ENCODE measurements around the gene CKM. TPM values are rescaled to one million over a fixed set of nuclear protein-coding genes. Genes with fewer than 3 reads are reported as not detected.

The CKM gene
- total RNA-seq, 1 experiment from 2014 or later, result not detected

DNA sequence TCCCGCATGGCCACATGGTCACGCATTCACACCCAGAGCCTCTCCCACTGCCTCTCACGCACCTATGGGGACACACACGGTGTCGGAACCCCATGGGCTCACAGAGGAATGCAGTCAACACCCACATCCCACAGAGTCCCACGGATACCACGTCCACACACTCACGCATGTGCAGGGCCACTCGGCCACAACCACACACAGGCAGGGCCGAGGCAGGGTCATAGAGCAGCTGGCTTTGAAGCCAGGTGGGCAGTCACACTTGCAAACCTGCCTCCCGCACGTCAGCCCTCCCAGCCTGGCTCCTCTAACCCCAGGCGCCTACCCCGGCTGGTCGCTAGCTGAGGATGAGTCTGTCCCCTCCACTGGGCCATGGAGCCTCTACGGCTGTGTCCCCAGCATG, 39.6 kb upstream of the CKM start:
- intact Hi-C loops (cut with micrococcal nuclease; ENCODE audit: unreplicated experiment), result no loop called here
- BruUV-seq (replicated peaks), result no TSS peak
- Histone ChIP-seq H3K9me3 (no peaks in the 10 kb centered on the region), H3K4me1 (no peaks in the 10 kb centered on the region), H3K27me3 (replicated peaks; ENCODE audit: control insufficient read depth, insufficient read depth, low read length) (no peaks in the 10 kb centered on the region), H3K4me3 (ENCODE audit: low read depth, low read length) (no peak overlapping the region), H3K36me3 (ENCODE audit: control insufficient read depth, insufficient read depth, low read length) (no peaks in the 10 kb centered on the region; the same call in none of the 2 replicates)
- CTCF ChIA-PET, result no interaction called here
- Mint-ChIP-seq H3K4me1 (ENCODE audit: low read depth, unreplicated experiment) (no peaks in the 10 kb centered on the region), H3K27ac (ENCODE audit: unreplicated experiment) (no peak overlapping the region), H3K9me3 (ENCODE audit: unreplicated experiment) (no peaks in the 10 kb centered on the region), H3K36me3 (ENCODE audit: insufficient read depth, unreplicated experiment) (peaks cover 55% of the 10 kb centered on the region), H3K27me3 (ENCODE audit: insufficient read depth, unreplicated experiment) (no peaks in the 10 kb centered on the region), H3K4me3 (ENCODE audit: unreplicated experiment) (no peak overlapping the region)
- no peak for DNase-seq
- POLR2A ChIA-PET, result no interaction called here
- TF ChIP-seq, protein P1, sequence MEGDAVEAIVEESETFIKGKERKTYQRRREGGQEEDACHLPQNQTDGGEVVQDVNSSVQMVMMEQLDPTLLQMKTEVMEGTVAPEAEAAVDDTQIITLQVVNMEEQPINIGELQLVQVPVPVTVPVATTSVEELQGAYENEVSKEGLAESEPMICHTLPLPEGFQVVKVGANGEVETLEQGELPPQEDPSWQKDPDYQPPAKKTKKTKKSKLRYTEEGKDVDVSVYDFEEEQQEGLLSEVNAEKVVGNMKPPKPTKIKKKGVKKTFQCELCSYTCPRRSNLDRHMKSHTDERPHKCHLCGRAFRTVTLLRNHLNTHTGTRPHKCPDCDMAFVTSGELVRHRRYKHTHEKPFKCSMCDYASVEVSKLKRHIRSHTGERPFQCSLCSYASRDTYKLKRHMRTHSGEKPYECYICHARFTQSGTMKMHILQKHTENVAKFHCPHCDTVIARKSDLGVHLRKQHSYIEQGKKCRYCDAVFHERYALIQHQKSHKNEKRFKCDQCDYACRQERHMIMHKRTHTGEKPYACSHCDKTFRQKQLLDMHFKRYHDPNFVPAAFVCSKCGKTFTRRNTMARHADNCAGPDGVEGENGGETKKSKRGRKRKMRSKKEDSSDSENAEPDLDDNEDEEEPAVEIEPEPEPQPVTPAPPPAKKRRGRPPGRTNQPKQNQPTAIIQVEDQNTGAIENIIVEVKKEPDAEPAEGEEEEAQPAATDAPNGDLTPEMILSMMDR (IDR thresholded peaks at IDR 0.05; ENCODE audit: insufficient read depth in 1 of 2, low read depth in 1 of 2, low read length in 1 of 2, severe bottlenecking in 1 of 2, unreplicated experiment in 1 of 2), result no peak

DNA sequence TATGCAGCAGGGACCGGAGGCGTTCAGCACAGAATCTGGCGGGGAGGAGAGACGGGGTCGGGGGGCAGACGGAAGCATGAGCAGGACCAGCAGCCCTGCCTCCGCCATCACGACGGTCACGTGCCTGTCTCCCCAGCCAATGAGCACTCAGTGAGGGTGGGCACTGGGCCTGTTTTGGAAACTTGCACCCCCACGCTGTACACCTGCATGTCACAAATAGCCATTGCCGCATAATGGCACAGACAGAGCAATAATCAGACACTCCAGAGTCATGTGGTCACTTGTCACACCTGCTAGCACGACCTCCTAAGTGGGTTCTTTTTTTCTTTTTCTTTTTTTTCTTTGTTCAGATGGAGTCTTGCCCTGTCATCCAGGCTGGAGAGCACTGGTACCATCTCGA, 38.9 kb upstream of the CKM start:
- Histone ChIP-seq H3K4me3 (ENCODE audit: low read depth, low read length) (no peak overlapping the region), H3K4me1 (no peaks in the 10 kb centered on the region), H3K36me3 (ENCODE audit: control insufficient read depth, insufficient read depth, low read length) (peaks cover 1% of the 10 kb centered on the region), H3K9me3 (no peaks in the 10 kb centered on the region), H3K27me3 (replicated peaks; ENCODE audit: control insufficient read depth, insufficient read depth, low read length) (no peaks in the 10 kb centered on the region)
- ChIA-PET CTCF (no interaction called here), POLR2A (no interaction called here)
- peaks cover 59% of the 10 kb centered on the region for H3K36me3 Mint-ChIP-seq (ENCODE audit: insufficient read depth, unreplicated experiment)
- H3K27ac Mint-ChIP-seq (ENCODE audit: unreplicated experiment), result no peak overlapping the region
- DNase-seq, result no peak
- no TSS peak for BruUV-seq (replicated peaks)
- intact Hi-C loops (cut with micrococcal nuclease; ENCODE audit: unreplicated experiment), result no loop called here
- H3K27me3 Mint-ChIP-seq (ENCODE audit: insufficient read depth, unreplicated experiment), result no peaks in the 10 kb centered on the region
- H3K4me3 Mint-ChIP-seq (ENCODE audit: unreplicated experiment), result no peak overlapping the region
- no peaks in the 10 kb centered on the region for H3K9me3 Mint-ChIP-seq (ENCODE audit: unreplicated experiment)
- TF ChIP-seq, protein P1 (IDR thresholded peaks at IDR 0.05; ENCODE audit: insufficient read depth in 1 of 2, low read depth in 1 of 2, low read length in 1 of 2, severe bottlenecking in 1 of 2, unreplicated experiment in 1 of 2), result no peak
- H3K4me1 Mint-ChIP-seq (ENCODE audit: low read depth, unreplicated experiment), result no peaks in the 10 kb centered on the region

DNA sequence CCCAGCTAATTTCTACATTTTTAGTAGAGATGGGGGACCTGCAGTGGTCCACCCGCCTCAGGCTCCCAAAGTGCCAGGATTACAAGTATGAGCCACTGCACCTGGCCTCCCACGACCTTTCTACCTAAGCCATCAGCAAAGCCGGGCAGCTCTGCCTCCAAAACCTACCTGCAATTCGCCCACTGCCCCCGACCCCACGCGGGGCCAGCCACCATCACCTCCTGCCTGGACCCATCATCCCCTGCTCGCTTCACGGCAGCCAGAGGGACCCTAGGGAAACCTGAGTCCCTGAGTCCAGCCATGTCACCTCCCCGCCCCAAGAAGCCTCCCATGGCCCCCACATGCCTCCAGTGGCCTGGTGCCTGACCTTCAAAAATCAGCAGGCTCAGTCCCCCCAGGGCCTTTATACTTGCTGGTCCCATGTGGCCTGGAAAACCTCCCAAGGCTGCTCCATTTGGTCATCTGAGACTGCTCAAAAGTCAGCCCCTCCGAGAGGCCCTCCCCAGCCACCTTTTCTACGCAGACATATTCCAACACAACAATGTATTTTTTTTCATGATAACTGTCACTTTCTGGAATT, 35.6 kb upstream of the CKM start:
- POLR2A ChIA-PET, result no interaction called here
- intact Hi-C loops (cut with micrococcal nuclease; ENCODE audit: unreplicated experiment), result no loop called here

More for the DNA sequence above, 35.6 kb upstream of the CKM start:
- no TSS peak for BruUV-seq (replicated peaks)
- no peaks in the 10 kb centered on the region for H3K4me1 ChIP-seq
- Mint-ChIP-seq H3K4me3 (ENCODE audit: unreplicated experiment) (no peak overlapping the region), H3K9me3 (ENCODE audit: unreplicated experiment) (no peaks in the 10 kb centered on the region), H3K27me3 (ENCODE audit: insufficient read depth, unreplicated experiment) (no peaks in the 10 kb centered on the region), H3K4me1 (ENCODE audit: low read depth, unreplicated experiment) (no peaks in the 10 kb centered on the region), H3K36me3 (ENCODE audit: insufficient read depth, unreplicated experiment) (peaks cover 68% of the 10 kb centered on the region), H3K27ac (ENCODE audit: unreplicated experiment) (peak overlapping the region; percentile 22)
- TF ChIP-seq, protein P1 (IDR thresholded peaks at IDR 0.05; ENCODE audit: insufficient read depth in 1 of 2, low read depth in 1 of 2, low read length in 1 of 2, severe bottlenecking in 1 of 2, unreplicated experiment in 1 of 2), result no peak
- no peaks in the 10 kb centered on the region for H3K9me3 ChIP-seq
- no peak overlapping the region for H3K4me3 ChIP-seq (ENCODE audit: low read depth, low read length)
- CTCF ChIA-PET, result no interaction called here
- peaks cover 1% of the 10 kb centered on the region for H3K36me3 ChIP-seq (ENCODE audit: control insufficient read depth, insufficient read depth, low read length)
- no peak for DNase-seq
- H3K27me3 ChIP-seq (replicated peaks; ENCODE audit: control insufficient read depth, insufficient read depth, low read length), result no peaks in the 10 kb centered on the region
